ENCODE measurements around the gene SHROOM2. TPM values are rescaled to one million over a fixed set of nuclear protein-coding genes. Genes with fewer than 3 reads are reported as not detected.

Gene SHROOM2
- total and polyA plus RNA-seq, 4 donors, result 0.28 to 2.5 (median 1.2) TPM

DNA sequence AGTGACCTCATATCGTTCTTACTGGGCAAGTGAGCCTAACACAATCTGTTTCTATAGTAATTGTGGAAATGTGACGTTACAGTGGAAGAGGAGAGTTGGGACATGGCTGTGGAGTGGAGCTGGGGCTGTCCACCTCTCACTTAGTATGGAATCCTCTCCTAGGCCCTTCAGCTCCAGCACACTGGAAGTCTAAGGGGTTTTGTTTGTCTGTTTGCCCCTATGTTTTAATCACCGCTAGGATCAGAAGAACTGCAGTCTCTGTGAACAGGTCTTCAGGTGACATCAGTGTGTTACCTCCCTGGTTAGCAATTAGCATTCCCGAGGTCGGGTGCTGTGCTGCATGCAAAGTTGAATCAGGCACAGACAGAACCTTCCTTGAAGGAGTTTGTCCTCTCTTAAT lies 131.6 kb downstream of the SHROOM2 start:
- H3K4me1 ChIP-seq (ENCODE audit: control insufficient read depth in 1 of 2, insufficient read depth in 2 of 2, low read length in 2 of 2), result no peaks in the 10 kb centered on the region
- 69 to 93% methylated on average over 5 of the region's 5 CpGs for WGBS, 2 donors
- no peak overlapping the region for H3K4me3 ChIP-seq (ENCODE audit: low read length in 2 of 2)
- intact Hi-C loops (cut with DNase I), result no loop called here
- DNase-seq (no peak), ATAC-seq (ENCODE audit: low FRiP score) (no peak)
- no peaks in the 10 kb centered on the region for H3K36me3 ChIP-seq (ENCODE audit: control insufficient read depth in 1 of 2, insufficient read depth in 2 of 2, low read length in 1 of 2)
- H3K9me3 ChIP-seq (ENCODE audit: control insufficient read depth, low read length), result peaks cover 2% of the 10 kb centered on the region
- H3K27ac ChIP-seq (ENCODE audit: low read depth in 1 of 2, low read length in 2 of 2), result no peak overlapping the region
- no peaks in the 10 kb centered on the region for H3K27me3 ChIP-seq (ENCODE audit: control insufficient read depth in 1 of 2, insufficient read depth in 2 of 2, low read length in 1 of 2)

DNA sequence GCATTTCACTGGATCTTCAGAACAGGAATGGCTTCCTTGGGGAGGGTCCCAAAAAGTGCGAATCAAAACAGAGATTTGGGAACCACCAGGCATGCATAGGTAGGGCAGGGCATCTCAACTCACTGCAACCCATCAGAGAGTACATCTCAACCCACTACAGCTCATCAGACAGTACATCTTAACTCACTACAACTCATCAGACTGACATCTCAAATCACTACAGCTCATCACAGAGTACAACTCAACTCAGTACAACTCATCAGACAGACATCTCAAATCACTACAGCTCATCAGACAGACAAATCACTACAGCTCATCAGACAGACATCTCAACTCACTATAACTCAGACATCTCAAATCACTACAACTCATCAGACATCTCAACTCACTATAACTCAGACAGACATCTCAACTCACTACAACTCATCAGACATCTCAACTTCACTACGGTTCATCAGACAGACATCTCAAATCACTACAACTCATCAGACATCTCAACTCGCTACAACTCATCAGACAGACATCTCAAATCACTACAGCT lies 133.5 kb downstream of the SHROOM2 start:
- no peak for ATAC-seq (ENCODE audit: low FRiP score)
- Histone ChIP-seq H3K27me3 (ENCODE audit: control insufficient read depth in 1 of 2, insufficient read depth in 2 of 2, low read length in 1 of 2) (no peaks in the 10 kb centered on the region), H3K27ac (ENCODE audit: low read depth in 1 of 2, low read length in 2 of 2) (no peak overlapping the region), H3K4me3 (ENCODE audit: low read length in 2 of 2) (no peak overlapping the region), H3K4me1 (ENCODE audit: control insufficient read depth in 1 of 2, insufficient read depth in 2 of 2, low read length in 2 of 2) (no peaks in the 10 kb centered on the region), H3K36me3 (ENCODE audit: control insufficient read depth in 1 of 2, insufficient read depth in 2 of 2, low read length in 1 of 2) (no peaks in the 10 kb centered on the region), H3K9me3 (ENCODE audit: control insufficient read depth, low read length) (peaks cover 2% of the 10 kb centered on the region)
- intact Hi-C loops (cut with DNase I), result no loop called here
- WGBS, 2 donors, result 78 to 95% methylated on average over 3 of the region's 3 CpGs
- DNase-seq, result no peak

DNA sequence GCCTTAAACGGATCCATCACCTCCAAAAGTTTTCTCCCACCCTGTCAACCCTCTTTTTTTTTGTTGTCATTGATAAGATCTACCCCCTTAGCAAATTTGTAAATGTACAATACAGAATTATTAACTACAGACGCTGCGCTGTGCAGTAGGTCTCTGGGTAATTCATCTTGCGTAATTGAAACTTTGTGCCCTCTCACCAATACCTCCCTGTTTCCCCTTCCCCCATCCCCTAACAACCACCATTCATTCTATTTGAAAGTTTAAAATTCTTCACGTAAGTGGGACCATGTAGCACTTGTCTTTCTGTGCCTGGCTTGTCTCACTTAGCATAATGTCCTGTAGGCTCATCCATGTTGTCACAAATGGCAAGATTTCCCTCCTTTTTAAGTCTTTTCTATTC lies 135.2 kb downstream of the SHROOM2 start:
- H3K27ac ChIP-seq (ENCODE audit: low read depth in 1 of 2, low read length in 2 of 2), result no peak overlapping the region
- no peaks in the 10 kb centered on the region for H3K36me3 ChIP-seq (ENCODE audit: control insufficient read depth in 1 of 2, insufficient read depth in 2 of 2, low read length in 1 of 2)
- H3K9me3 ChIP-seq (ENCODE audit: control insufficient read depth, low read length), result peaks cover 2% of the 10 kb centered on the region
- H3K27me3 ChIP-seq (ENCODE audit: control insufficient read depth in 1 of 2, insufficient read depth in 2 of 2, low read length in 1 of 2), result no peaks in the 10 kb centered on the region
- no peaks in the 10 kb centered on the region for H3K4me1 ChIP-seq (ENCODE audit: control insufficient read depth in 1 of 2, insufficient read depth in 2 of 2, low read length in 2 of 2)
- intact Hi-C loops (cut with DNase I), result no loop called here
- ATAC-seq (ENCODE audit: low FRiP score) (no peak), DNase-seq (no peak)
- no peak overlapping the region for H3K4me3 ChIP-seq (ENCODE audit: low read length in 2 of 2)
- WGBS, 2 donors, result 84 to 96% methylated on average over 5 of the region's 5 CpGs

DNA sequence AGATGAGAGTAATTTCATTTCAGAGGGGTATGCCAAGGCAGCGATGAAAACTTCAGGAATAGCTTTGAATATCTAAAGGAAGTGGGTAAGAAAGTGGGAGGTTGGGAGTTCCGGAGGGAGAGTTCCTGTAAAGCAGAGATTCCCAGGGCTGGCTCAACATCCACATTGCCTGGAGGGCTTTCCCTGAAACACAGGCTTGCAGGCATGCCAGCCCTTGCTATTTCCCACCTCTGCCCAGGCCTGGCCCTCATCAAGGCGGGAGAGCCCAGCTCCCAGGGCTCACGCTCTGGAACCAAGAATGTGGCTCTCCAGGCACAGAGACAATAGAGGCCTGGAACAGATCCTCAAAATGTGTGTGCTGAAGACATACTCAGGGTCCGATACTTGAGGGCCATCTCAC lies 137.1 kb downstream of the SHROOM2 start:
- no peak overlapping the region for H3K4me3 ChIP-seq (ENCODE audit: low read length in 2 of 2)
- DNase-seq (no peak), ATAC-seq (ENCODE audit: low FRiP score) (no peak)
- H3K4me1 ChIP-seq (ENCODE audit: control insufficient read depth in 1 of 2, insufficient read depth in 2 of 2, low read length in 2 of 2), result no peaks in the 10 kb centered on the region
- 69 to 71% methylated on average over 5 of the region's 5 CpGs for WGBS, 2 donors
- H3K27me3 ChIP-seq (ENCODE audit: control insufficient read depth in 1 of 2, insufficient read depth in 2 of 2, low read length in 1 of 2), result no peaks in the 10 kb centered on the region
- peaks cover 2% of the 10 kb centered on the region for H3K9me3 ChIP-seq (ENCODE audit: control insufficient read depth, low read length)
- no peak overlapping the region for H3K27ac ChIP-seq (ENCODE audit: low read depth in 1 of 2, low read length in 2 of 2)
- intact Hi-C loops (cut with DNase I), result no loop called here
- H3K36me3 ChIP-seq (ENCODE audit: control insufficient read depth in 1 of 2, insufficient read depth in 2 of 2, low read length in 1 of 2), result no peaks in the 10 kb centered on the region

DNA sequence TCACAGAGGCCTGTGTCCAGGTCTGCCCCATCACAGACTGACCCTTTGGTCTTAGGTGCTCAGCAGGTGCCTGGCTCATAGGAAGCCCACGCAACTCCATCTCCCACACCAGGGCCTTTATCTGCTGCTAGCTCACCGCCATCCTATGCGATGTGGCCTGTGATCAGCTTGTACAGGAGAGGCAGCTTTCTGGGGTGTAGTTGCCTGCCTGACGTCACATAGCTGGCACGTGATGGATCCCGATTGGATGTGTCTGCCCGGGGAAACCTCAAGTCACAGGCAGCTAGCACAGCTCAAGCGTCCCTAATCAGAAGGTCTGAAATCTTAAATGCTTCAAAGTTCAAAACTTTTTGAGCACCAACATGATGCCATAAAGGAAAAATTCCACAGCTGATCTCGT lies 139.8 kb downstream of the SHROOM2 start:
- Histone ChIP-seq H3K9me3 (ENCODE audit: control insufficient read depth, low read length) (peaks cover under 1% of the 10 kb centered on the region), H3K27me3 (ENCODE audit: control insufficient read depth in 1 of 2, insufficient read depth in 2 of 2, low read length in 1 of 2) (no peaks in the 10 kb centered on the region), H3K27ac (ENCODE audit: low read depth in 1 of 2, low read length in 2 of 2) (no peak overlapping the region), H3K36me3 (ENCODE audit: control insufficient read depth in 1 of 2, insufficient read depth in 2 of 2, low read length in 1 of 2) (no peaks in the 10 kb centered on the region), H3K4me1 (ENCODE audit: control insufficient read depth in 1 of 2, insufficient read depth in 2 of 2, low read length in 2 of 2) (no peaks in the 10 kb centered on the region), H3K4me3 (ENCODE audit: low read length in 2 of 2) (no peak overlapping the region)
- DNase-seq, result no peak
- intact Hi-C loops (cut with DNase I), result no loop called here
- ATAC-seq (ENCODE audit: low FRiP score), result no peak
- WGBS, 2 donors, result 85 to 93% methylated on average over 9 of the region's 9 CpGs

DNA sequence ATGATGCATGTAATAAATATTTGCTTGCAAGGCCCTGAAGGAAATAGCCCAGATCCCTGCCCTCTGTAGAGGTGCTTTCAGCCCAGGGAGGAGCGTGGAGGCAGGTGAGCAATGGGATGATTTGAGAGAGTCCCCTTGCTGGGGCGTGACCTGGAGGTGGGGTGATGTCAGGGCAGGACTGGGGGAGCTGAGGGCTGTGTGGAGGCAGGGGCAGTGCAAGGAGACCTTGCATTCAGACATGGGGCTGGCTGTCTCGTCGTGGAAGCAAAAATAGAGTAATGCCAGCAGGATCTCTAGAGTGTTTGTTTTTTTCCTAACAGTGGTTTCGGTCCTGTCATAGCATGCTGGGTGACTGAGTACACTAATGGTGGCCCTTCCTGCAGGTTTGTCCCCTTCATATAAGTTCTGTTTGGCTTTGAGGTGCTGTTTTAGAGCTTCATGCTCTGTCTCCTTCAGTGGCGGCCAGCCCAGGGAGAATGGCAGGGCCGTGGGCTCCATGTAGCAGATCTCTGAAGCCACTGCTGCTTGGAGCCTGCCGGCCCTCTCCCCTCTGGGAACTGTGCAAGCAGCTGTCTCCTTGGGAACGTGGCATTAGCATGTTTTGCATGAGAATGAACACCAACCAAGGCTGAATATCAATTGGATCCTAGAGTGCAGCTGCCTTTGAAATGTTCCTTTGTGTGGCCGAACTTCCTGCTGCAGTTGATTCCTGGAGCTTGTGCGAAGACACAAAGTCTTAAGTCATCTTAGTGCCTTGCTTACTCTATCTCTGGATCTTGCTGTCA lies 141.7 kb downstream of the SHROOM2 start:
- H3K27me3 ChIP-seq (ENCODE audit: control insufficient read depth in 1 of 2, insufficient read depth in 2 of 2, low read length in 1 of 2), result no peaks in the 10 kb centered on the region
- H3K9me3 ChIP-seq (ENCODE audit: control insufficient read depth, low read length), result no peaks in the 10 kb centered on the region
- intact Hi-C loops (cut with DNase I), result no loop called here
- H3K4me1 ChIP-seq (ENCODE audit: control insufficient read depth in 1 of 2, insufficient read depth in 2 of 2, low read length in 2 of 2), result no peaks in the 10 kb centered on the region
- H3K27ac ChIP-seq (ENCODE audit: low read depth in 1 of 2, low read length in 2 of 2), result no peak overlapping the region
- DNase-seq (no peak), ATAC-seq (ENCODE audit: low FRiP score) (no peak)
- H3K36me3 ChIP-seq (ENCODE audit: control insufficient read depth in 1 of 2, insufficient read depth in 2 of 2, low read length in 1 of 2), result no peaks in the 10 kb centered on the region
- 40 to 60% methylated on average over 11 of the region's 11 CpGs for WGBS, 2 donors
- H3K4me3 ChIP-seq (ENCODE audit: low read length in 2 of 2), result no peak overlapping the region

DNA sequence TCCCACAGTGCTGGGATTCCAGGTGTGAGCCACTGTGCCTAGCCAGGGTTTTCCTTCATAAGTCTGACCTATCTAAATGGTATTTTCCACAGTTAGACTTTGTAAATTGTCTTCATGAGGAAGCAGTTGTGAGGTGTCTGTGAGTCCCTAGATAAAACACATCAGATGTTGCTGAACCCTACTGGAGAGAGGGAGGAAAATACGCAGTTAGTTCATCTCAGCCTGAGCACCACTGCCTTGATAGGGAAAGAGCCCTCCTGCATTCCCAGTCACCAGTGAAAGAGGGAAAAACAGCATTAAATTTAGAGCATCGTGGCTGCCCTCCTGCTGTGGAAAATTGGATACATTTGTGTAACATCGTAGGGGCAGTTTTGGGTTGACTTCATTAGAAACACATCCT lies 149.2 kb downstream of the SHROOM2 start:
- Histone ChIP-seq H3K9me3 (ENCODE audit: control insufficient read depth, low read length) (no peaks in the 10 kb centered on the region), H3K27me3 (ENCODE audit: control insufficient read depth in 1 of 2, insufficient read depth in 2 of 2, low read length in 1 of 2) (no peaks in the 10 kb centered on the region), H3K4me1 (ENCODE audit: control insufficient read depth in 1 of 2, insufficient read depth in 2 of 2, low read length in 2 of 2) (no peaks in the 10 kb centered on the region), H3K4me3 (ENCODE audit: low read length in 2 of 2) (no peak overlapping the region), H3K27ac (ENCODE audit: low read depth in 1 of 2, low read length in 2 of 2) (no peak overlapping the region), H3K36me3 (ENCODE audit: control insufficient read depth in 1 of 2, insufficient read depth in 2 of 2, low read length in 1 of 2) (no peaks in the 10 kb centered on the region)
- WGBS, 2 donors, result 71 to 84% methylated on average over 3 of the region's 3 CpGs
- no peak for ATAC-seq (ENCODE audit: low FRiP score)
- intact Hi-C loops (cut with DNase I), result no loop called here
- DNase-seq, result no peak

DNA sequence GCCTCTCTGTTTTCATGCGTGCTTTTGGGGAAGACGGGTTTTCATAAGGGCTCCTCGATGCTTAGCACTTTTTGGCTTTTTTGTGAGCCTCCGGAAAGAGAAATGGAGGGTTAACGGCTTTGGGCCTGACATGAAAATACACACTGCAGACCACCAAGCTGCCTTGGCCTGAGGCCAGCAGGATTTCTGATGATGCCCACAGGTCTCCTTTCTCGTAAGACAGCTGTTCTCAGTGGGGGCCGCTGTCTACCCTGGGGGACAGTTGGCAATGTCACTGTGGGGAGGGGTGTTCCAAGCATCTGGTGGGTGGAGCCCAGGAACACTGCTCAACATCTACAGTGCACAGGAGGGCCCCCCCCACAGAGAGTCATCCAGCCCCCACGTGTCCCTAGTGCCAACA lies 151.5 kb downstream of the SHROOM2 start:
- no peaks in the 10 kb centered on the region for H3K36me3 ChIP-seq (ENCODE audit: control insufficient read depth in 1 of 2, insufficient read depth in 2 of 2, low read length in 1 of 2)
- H3K27me3 ChIP-seq (ENCODE audit: control insufficient read depth in 1 of 2, insufficient read depth in 2 of 2, low read length in 1 of 2), result no peaks in the 10 kb centered on the region
- no peak overlapping the region for H3K4me3 ChIP-seq (ENCODE audit: low read length in 2 of 2)
- intact Hi-C loops (cut with DNase I), result no loop called here
- no peak for DNase-seq
- H3K9me3 ChIP-seq (ENCODE audit: control insufficient read depth, low read length), result no peaks in the 10 kb centered on the region
- no peak for ATAC-seq (ENCODE audit: low FRiP score)
- 73 to 93% methylated on average over 8 of the region's 8 CpGs for WGBS, 2 donors
- H3K4me1 ChIP-seq (ENCODE audit: control insufficient read depth in 1 of 2, insufficient read depth in 2 of 2, low read length in 2 of 2), result no peaks in the 10 kb centered on the region
- no peak overlapping the region for H3K27ac ChIP-seq (ENCODE audit: low read depth in 1 of 2, low read length in 2 of 2)

DNA sequence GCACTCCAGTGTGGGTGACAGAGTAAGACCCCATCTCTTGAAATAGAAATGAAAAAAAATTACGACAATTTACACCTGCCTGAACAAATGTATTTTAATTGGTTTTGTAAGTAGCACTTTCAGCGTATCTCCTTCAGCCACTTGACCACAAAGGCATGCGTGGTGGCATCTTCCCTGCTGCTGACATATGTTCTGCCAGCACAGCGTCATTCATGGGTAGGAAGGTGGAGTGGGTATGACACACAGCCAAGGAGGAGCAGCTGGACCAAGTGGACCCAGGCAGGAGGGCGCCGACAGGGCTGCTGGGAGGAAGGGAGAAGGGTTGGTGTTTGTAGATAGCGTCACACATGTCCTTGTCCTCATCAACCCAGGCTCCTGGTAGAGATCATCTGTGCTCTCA lies 152.3 kb downstream of the SHROOM2 start:
- no peaks in the 10 kb centered on the region for H3K9me3 ChIP-seq (ENCODE audit: control insufficient read depth, low read length)
- no peaks in the 10 kb centered on the region for H3K27me3 ChIP-seq (ENCODE audit: control insufficient read depth in 1 of 2, insufficient read depth in 2 of 2, low read length in 1 of 2)
- ATAC-seq (ENCODE audit: low FRiP score), result no peak
- no peaks in the 10 kb centered on the region for H3K36me3 ChIP-seq (ENCODE audit: control insufficient read depth in 1 of 2, insufficient read depth in 2 of 2, low read length in 1 of 2)
- 88 to 96% methylated on average over 7 of the region's 7 CpGs for WGBS, 2 donors
- H3K4me1 ChIP-seq (ENCODE audit: control insufficient read depth in 1 of 2, insufficient read depth in 2 of 2, low read length in 2 of 2), result no peaks in the 10 kb centered on the region
- no peak for DNase-seq
- no peak overlapping the region for H3K4me3 ChIP-seq (ENCODE audit: low read length in 2 of 2)
- no peak overlapping the region for H3K27ac ChIP-seq (ENCODE audit: low read depth in 1 of 2, low read length in 2 of 2)
- intact Hi-C loops (cut with DNase I), result no loop called here
